ENCODE measurements around the gene CNPY1. TPM values are rescaled to one million over a fixed set of nuclear protein-coding genes. Genes with fewer than 3 reads are reported as not detected.
A peak's percentile ranks its signal among the peaks of the same experiment; 100 is the strongest.

The CNPY1 gene
- total RNA-seq, 2 donors from 2014 or later: not detected

- intact Hi-C loops (cut with DNase I, micrococcal nuclease): no loop called here
- DNase-seq: no peak
- no peak for ATAC-seq
Measured at GRCh38 chr7:155505422-155505793, 41.0 kb downstream of the CNPY1 start.

- intact Hi-C loops (cut with DNase I, micrococcal nuclease): no loop called here
- ATAC-seq: no peak
Measured at GRCh38 chr7:155497149-155497901, 49.0 kb downstream of the CNPY1 start.

DNA sequence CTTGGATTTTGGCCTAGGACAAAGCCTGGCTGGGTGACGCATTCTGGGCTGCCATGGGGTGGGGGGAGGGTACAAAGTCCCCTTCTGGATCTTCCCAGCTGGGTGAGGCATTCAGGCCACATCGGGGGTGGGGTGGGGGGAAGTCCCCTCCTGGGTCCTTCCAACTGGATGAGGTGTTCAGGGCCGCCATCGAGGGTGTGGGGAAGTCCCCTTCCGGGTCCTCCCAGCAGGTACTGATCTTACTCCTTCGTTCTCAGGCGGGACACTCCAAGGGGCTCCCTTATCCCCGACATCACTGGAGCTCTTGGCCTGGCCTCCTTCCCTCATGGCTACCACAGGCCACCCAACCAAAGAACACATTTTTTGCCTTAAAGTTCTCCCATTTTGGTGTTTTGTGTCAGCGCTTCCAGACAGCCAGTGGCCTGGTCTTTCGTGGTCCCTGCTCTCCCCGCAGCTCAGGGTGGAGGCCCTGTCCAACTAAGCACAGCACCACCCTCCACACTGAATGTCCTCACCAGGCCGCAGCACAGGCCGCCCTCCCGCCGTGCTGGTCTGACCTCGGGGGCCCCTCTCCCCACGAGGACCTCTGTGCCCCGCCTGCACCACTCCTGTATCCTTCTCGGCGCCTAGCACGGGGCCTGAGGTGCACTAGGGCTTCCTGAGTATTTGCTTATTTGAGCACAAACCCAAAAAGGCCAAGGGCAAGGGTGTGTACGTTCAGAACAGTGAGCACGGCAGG lies 49.9 kb downstream of the CNPY1 start:
- intact Hi-C loops (cut with DNase I, micrococcal nuclease): no loop called here
- ATAC-seq (no peak), DNase-seq (no peak)

More at GRCh38 chr7:155497149-155497901, 49.0 kb downstream of the CNPY1 start:
- no peak for DNase-seq

DNA sequence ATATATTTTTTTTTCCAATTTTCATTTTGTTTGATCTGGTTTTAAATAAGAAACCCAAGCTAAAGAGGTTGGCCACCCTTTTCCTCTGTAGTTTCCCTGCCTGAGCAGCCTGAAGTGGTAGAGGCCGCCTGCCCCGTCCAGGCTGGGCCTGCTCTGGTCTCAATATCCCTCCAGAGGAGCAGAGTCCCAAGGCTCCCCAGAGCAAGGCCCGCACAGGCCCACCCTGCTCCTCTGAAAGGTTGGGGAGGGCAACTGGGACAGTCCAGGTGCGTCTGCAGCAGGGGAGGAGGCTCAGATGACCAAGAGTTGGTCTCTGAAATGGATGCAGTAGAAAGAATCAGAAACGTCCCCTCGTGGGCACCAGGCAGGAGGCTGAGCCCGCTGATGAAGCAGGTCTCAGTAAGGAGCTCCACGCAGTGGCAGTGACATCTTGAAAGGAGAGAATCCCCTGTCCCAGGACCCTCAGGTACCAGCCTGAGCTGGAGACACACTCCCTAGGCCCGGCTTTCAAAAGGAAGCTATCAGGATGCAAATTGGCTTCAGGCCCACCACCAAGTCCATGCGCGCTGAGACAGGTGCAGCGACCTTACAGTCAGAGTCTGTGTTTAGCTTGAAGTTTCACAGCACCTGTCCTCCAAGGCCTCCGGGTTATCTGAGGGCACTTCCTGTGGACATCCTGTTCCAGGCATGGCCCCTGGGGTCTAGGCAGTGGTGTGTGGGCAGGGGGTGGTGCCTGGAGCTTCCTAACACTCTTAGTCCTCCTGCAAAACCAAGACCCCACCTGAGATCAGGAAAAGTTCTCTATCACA lies 50.7 kb downstream of the CNPY1 start:
- intact Hi-C loops (cut with DNase I, micrococcal nuclease): no loop called here
- no peak for ATAC-seq

GRCh38 chr7:155494551-155494950 lies 51.8 kb downstream of the CNPY1 start:
- DNase-seq: no peak
- intact Hi-C loops (cut with DNase I, micrococcal nuclease): no loop called here
- ATAC-seq: no peak

More for the DNA sequence above, 50.7 kb downstream of the CNPY1 start:
- no peak for DNase-seq

- ATAC-seq (no peak), DNase-seq (no peak)
- intact Hi-C loops (cut with DNase I, micrococcal nuclease): no loop called here
Measured at GRCh38 chr7:155493744-155494538, 52.4 kb downstream of the CNPY1 start.

DNA sequence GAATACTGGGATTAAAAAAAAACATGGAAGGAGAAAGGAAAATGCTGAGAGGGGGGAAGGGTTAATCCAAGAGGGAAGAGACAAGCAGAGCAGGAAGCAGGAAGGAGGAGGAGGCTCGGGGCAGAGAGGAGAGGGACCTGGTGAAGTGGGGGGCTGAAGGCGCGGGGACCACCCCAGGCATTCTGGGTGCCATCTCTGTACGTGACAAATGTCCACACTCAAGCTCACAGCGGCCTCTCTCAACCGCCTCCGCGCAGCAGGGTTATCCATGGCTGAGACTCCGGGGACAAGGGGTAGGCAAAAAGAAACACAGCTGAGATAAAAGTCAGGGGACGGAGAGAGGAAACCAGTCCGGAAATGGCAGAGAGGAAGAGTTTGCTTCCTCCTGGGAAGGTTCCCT lies 54.5 kb downstream of the CNPY1 start:
- intact Hi-C loops (cut with DNase I, micrococcal nuclease): no loop called here
- DNase-seq (no peak), ATAC-seq (no peak)

DNA sequence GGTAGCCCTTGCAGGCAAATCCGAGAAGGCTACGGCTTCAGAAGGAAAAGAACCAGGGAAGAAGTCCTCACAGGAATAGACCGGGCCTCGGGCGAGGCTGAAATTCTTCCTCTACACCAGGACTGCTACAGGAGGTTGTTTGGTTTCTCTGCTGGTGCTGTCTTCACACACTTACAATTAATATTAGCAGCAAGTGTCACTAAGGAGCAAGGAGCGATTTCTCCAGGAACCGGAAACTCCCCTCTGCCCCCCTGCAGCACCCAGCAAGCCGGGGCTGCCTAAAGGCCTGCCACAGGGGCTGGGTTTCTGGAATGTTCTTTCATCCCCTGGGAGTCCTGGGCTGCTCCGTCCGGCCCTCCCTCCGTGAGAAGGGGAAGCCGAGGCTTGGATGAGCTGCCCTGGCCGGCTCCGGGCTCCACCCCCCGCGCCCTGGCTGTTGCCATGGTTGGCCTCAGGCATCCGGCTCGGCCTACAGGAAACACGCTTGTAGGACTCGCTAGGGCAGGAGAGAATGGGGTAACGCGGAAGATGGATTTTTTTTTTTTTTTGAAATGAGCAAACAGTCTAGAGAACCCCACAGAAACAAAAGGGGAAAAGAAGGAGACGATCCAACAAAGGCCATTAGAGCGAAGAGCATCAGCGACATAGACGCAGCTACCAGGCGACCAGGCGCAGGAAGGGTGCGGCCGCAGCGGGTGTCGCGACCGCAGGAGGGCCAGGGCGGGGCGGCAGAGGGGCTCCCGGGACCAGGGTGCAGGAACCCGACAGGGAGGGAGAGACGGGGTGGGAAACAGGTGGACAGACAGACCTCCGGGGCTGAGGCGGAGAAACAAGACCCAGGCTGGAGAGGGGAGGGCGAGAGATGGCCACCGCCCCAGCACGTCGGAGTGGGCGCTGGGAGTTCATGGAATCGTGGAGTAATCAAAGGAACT lies 55.4 kb downstream of the CNPY1 start:
- intact Hi-C loops (cut with DNase I, micrococcal nuclease): no loop called here
- DNase-seq (peak; percentile 62 to 70), ATAC-seq (peak; percentile 91)

DNA sequence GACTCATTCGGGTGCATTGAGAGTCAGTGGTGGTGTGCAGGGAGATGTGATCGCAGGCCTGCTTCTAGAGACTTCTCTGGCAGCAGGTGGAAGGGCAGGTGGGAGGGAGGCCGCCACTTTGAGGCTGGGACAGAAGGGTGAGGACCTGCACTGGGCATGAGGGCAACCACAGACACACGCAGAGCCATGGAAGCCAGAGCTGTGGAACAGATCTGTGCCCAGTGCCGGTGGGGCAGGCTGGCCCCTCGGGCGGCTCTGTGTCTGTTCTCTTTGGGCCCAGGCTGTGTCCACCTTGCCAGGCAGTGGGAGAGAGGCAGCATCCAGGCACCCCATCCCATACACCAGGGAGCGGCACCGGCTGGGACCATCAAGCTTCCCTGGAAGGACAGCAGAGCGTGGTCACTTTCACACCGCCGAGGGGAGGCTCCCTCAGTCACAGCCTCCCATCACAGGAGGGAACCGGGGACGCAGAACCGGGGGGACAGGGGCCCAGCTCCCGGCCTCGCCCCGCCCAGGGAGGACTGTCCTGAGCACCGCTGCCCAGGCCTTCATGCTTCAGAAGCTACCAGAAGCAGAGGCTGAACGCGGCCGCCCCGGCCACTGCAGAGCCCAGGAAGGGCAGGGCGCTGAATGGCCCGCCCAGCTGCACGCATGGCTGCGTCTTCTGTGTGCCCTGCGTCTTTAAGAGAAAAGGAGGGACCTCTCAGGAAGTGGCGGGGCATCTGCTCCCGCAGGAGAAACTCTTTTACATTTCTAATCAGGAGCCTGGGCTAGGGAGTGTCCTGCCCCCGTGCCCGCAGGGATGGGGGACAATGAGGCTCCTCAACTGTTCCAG lies 56.3 kb downstream of the CNPY1 start:
- DNase-seq: peak; percentile 42 to 60
- peak; percentile 96 for ATAC-seq
- intact Hi-C loops (cut with DNase I, micrococcal nuclease): no loop called here

GRCh38 chr7:155489158-155489840 lies 57.1 kb downstream of the CNPY1 start:
- ATAC-seq: no peak
- DNase-seq: no peak
- intact Hi-C loops (cut with DNase I, micrococcal nuclease): no loop called here

GRCh38 chr7:155488483-155489127 lies 57.8 kb downstream of the CNPY1 start:
- no peak for ATAC-seq
- intact Hi-C loops (cut with DNase I, micrococcal nuclease): no loop called here

GRCh38 chr7:155487509-155488482 lies 58.6 kb downstream of the CNPY1 start:
- no peak for ATAC-seq
- intact Hi-C loops (cut with DNase I, micrococcal nuclease): no loop called here
- DNase-seq: no peak

More at GRCh38 chr7:155488483-155489127, 57.8 kb downstream of the CNPY1 start:
- no peak for DNase-seq

DNA sequence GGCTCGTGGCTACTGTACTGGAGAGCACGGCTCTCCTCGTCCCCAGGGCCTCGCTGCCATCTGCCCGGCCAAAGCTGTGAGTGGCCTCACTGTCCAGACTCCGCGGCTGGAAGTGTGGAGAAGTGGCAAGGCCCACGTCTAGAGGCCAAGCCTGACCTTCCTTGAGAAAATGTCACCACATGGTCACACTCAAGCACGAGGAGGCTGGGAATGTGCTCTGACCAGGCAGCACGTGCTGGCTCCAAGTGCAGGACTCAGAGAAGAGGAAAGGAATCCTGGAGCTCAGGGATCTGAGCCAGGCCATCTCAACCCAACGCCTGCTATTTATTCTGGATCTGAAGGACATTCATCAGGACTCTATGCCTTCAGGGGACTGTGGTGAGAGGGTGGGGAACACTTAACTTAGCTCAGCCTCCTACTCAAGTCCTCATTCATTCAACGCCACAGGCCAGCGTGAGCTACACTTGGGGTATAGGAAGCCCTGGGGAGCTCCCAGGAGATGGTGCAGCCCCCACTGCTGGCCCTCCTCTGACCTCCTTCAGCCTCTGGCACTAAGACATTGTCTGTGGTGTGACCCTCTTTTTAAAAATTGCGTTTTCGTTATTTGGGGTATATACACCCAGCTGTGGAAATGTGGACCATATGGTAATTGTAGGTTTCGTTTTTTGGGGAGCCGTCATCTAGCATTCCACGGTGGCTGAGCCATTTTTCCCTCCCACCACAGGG lies 59.4 kb downstream of the CNPY1 start:
- ATAC-seq (no peak), DNase-seq (no peak)
- intact Hi-C loops (cut with DNase I, micrococcal nuclease): no loop called here
